GM19238 (cell line): Measurements from ENCODE around the gene CACYBP.

Source experiments
- DNase-seq: peaks from one replicate; pipeline ENCODE4 v3.0.0; 2011; ENCODE audit warnings: low spot score; ENCODE audit not compliant: insufficient read length

CACYBP gene

GRCh38 chr1:174971902-174972301, 27.8 kb upstream of the CACYBP start:
- no peak for DNase-seq

- DNase-seq = no peak
Observed at GRCh38 chr1:174974711-174975119, 25.0 kb upstream of the CACYBP start.

GRCh38 chr1:174975764-174976163, 24.0 kb upstream of the CACYBP start:
- DNase-seq = no peak

GRCh38 chr1:174976436-174977108, 23.2 kb upstream of the CACYBP start:
- DNase-seq = no peak

- no peak for DNase-seq
Observed at GRCh38 chr1:174982971-174983689, 16.6 kb upstream of the CACYBP start.

- DNase-seq = no peak
Observed at GRCh38 chr1:174984952-174985351, 14.8 kb upstream of the CACYBP start.

- no peak for DNase-seq
Observed at GRCh38 chr1:174988539-174988938, 11.2 kb upstream of the CACYBP start.

- DNase-seq = no peak
Observed at GRCh38 chr1:174988986-174989385, 10.8 kb upstream of the CACYBP start.

GRCh38 chr1:174989536-174990220, 10.1 kb upstream of the CACYBP start:
- no peak for DNase-seq

- no peak for DNase-seq
Observed at GRCh38 chr1:174990382-174990999, 9.3 kb upstream of the CACYBP start.

GRCh38 chr1:174991473-174991872, 8.3 kb upstream of the CACYBP start:
- DNase-seq = no peak

- DNase-seq = no peak
Observed at GRCh38 chr1:174995121-174995520, 4.6 kb upstream of the CACYBP start.

GRCh38 chr1:174995916-174996315, 3.8 kb upstream of the CACYBP start:
- DNase-seq = no peak

GRCh38 chr1:174996476-174996875, 3.3 kb upstream of the CACYBP start:
- no peak for DNase-seq

- no peak for DNase-seq
Observed at GRCh38 chr1:174997041-174997440, 2.7 kb upstream of the CACYBP start.

- no peak for DNase-seq
Observed at GRCh38 chr1:174998569-174999215, 1.1 kb upstream of the CACYBP start.

- DNase-seq = peak; percentile 67
Observed at GRCh38 chr1:174999216-174999935, 371 bp upstream of the CACYBP start.

- DNase-seq = no peak
Observed at GRCh38 chr1:175000697-175001187, 995 bp downstream of the CACYBP start.

- no peak for DNase-seq
Observed at GRCh38 chr1:175002910-175003517, 3.3 kb downstream of the CACYBP start.

- DNase-seq = no peak
Observed at GRCh38 chr1:175003521-175003920, 3.8 kb downstream of the CACYBP start.
